ENCODE results near the gene DYNLT1.

GRCh38 chr6:158629367-158630221 lies 14.9 kb downstream of the DYNLT1 start:
- TF ChIP-seq NFRKB (IDR thresholded peaks at IDR 0.05): no peak
- no peak for TF ChIP-seq ARNT (IDR thresholded peaks at IDR 0.05)
- TF ChIP-seq FOXK2 (IDR thresholded peaks at IDR 0.05): no peak
- TF ChIP-seq SP1 (IDR thresholded peaks at IDR 0.05): no peak
- no peak for TF ChIP-seq FOXM1 (IDR thresholded peaks at IDR 0.05; ENCODE audit: borderline replicate concordance)
- TF ChIP-seq ELF4 (IDR thresholded peaks at IDR 0.05): no peak

Measured in HEK293T (cell line).